Measurements from ENCODE around the gene SPTSSA.

The SPTSSA gene

GRCh38 chr14:34502545-34503225 is 40.6 kb upstream of the SPTSSA start:
- peaks cover 3% of the 10 kb centered on the region for H3K4me1 ChIP-seq (ENCODE audit: insufficient read depth, poor library complexity, severe bottlenecking)
- ATAC-seq (ENCODE audit: low read depth) (no peak), DNase-seq (ENCODE audit: low spot score) (no peak)
- no peak overlapping the region for H3K4me3 ChIP-seq (ENCODE audit: severe bottlenecking)
- no peaks in the 10 kb centered on the region for H3K27me3 ChIP-seq (ENCODE audit: insufficient read depth, poor library complexity, severe bottlenecking)
- H3K9me3 ChIP-seq (ENCODE audit: severe bottlenecking) = no peaks in the 10 kb centered on the region
- H3K36me3 ChIP-seq (ENCODE audit: low read depth) = no peaks in the 10 kb centered on the region
- H3K27ac ChIP-seq (ENCODE audit: poor library complexity, severe bottlenecking) = no peak overlapping the region
- no peak for TF ChIP-seq CTCF (IDR thresholded peaks at IDR 0.05; ENCODE audit: poor library complexity, severe bottlenecking)

DNA sequence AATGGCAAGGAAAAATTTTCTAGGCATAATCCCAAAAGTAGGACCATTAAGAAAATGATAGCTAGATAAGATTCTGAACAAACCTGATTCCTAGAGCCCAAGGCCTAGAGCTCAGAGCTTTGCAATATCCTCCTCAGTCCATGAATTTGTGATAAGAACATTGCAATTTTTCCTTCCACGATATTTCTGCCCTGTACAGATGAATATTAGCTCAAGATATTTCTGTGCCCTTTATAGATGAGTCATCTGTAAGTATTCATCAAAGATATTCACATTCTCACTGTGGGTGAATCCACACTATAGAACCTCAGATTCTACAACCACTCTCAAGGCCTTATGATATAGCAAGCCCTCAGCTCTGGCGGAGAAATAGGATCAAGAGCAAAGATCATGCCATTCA is 40.0 kb upstream of the SPTSSA start:
- ATAC-seq (ENCODE audit: low read depth) (peak; percentile 55; the same call in 2 of the 3 replicates), DNase-seq (ENCODE audit: low spot score) (no peak)
- Histone ChIP-seq H3K4me1 (ENCODE audit: insufficient read depth, poor library complexity, severe bottlenecking) (peaks cover 10% of the 10 kb centered on the region), H3K36me3 (ENCODE audit: low read depth) (no peaks in the 10 kb centered on the region), H3K9me3 (ENCODE audit: severe bottlenecking) (no peaks in the 10 kb centered on the region), H3K27me3 (ENCODE audit: insufficient read depth, poor library complexity, severe bottlenecking) (no peaks in the 10 kb centered on the region), H3K4me3 (ENCODE audit: severe bottlenecking) (no peak overlapping the region), H3K27ac (ENCODE audit: poor library complexity, severe bottlenecking) (no peak overlapping the region)
- TF ChIP-seq CTCF (IDR thresholded peaks at IDR 0.05; ENCODE audit: poor library complexity, severe bottlenecking) = no peak

- DNase-seq (ENCODE audit: low spot score) (no peak), ATAC-seq (ENCODE audit: low read depth) (no peak)
- peaks cover 18% of the 10 kb centered on the region for H3K4me1 ChIP-seq (ENCODE audit: insufficient read depth, poor library complexity, severe bottlenecking)
- no peak overlapping the region for H3K27ac ChIP-seq (ENCODE audit: poor library complexity, severe bottlenecking)
- H3K9me3 ChIP-seq (ENCODE audit: severe bottlenecking) = no peaks in the 10 kb centered on the region
- H3K27me3 ChIP-seq (ENCODE audit: insufficient read depth, poor library complexity, severe bottlenecking) = no peaks in the 10 kb centered on the region
- no peak for TF ChIP-seq CTCF (IDR thresholded peaks at IDR 0.05; ENCODE audit: poor library complexity, severe bottlenecking)
- no peaks in the 10 kb centered on the region for H3K36me3 ChIP-seq (ENCODE audit: low read depth)
- H3K4me3 ChIP-seq (ENCODE audit: severe bottlenecking) = no peak overlapping the region
Measured at GRCh38 chr14:34501004-34501580, 39.1 kb upstream of the SPTSSA start.

- no peaks in the 10 kb centered on the region for H3K36me3 ChIP-seq (ENCODE audit: low read depth)
- no peak overlapping the region for H3K27ac ChIP-seq (ENCODE audit: poor library complexity, severe bottlenecking)
- H3K4me3 ChIP-seq (ENCODE audit: severe bottlenecking) = no peak overlapping the region
- no peaks in the 10 kb centered on the region for H3K9me3 ChIP-seq (ENCODE audit: severe bottlenecking)
- DNase-seq (ENCODE audit: low spot score) (no peak), ATAC-seq (ENCODE audit: low read depth) (peak; percentile 37; the same call in 1 of the 3 replicates)
- H3K27me3 ChIP-seq (ENCODE audit: insufficient read depth, poor library complexity, severe bottlenecking) = no peaks in the 10 kb centered on the region
- TF ChIP-seq CTCF (IDR thresholded peaks at IDR 0.05; ENCODE audit: poor library complexity, severe bottlenecking) = peak; percentile 79
- H3K4me1 ChIP-seq (ENCODE audit: insufficient read depth, poor library complexity, severe bottlenecking) = peaks cover 18% of the 10 kb centered on the region
Measured at GRCh38 chr14:34498684-34499412, 36.8 kb upstream of the SPTSSA start.

Data from RWPE2 (cell line).